ENCODE measurements around the gene ZSWIM8. TPM values are rescaled to one million over a fixed set of nuclear protein-coding genes. Genes with fewer than 3 reads are reported as not detected.

Gene ZSWIM8
- total RNA-seq, 1 donor from 2014 or later = 71.7 TPM

DNA sequence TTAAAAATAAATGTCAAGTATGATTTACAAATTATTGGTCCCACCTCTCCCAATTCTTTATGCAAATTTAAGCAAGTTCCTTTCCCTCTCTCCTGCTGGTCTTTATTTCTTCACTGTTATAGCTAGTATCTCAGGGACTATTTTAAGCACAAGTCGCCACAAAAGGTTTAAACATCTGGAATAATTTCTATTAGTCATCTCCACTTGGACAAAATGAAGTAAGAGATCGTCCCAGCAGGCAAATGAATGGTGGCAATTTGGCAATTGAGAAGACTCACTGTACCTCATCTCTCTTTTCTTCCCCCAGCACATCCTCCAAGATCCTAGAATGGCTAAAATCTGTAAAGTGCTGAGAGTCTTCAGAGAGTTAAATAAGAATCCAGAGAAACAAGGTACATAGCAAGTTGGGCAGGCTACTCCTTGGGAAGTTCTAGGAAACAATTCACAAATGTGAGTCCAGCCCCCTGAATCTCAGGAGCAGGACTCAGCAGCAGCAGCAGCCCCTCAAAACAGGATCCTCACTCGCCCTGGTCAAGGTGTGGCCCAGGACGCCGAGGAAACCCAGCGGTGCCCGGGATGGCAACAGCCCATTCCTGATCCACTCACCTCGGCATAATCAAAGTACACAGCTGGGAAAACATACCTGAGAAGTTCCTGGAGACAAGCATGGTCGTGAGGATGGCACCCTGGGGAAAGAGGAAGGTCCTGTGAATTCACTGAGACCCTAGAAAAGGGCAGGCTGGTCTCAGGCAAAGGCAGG is 56.3 kb downstream of the ZSWIM8 start:
- no peak for ATAC-seq

GRCh38 chr10:73842349-73842748 is 56.9 kb downstream of the ZSWIM8 start:
- no peak for ATAC-seq

GRCh38 chr10:73843261-73843660 is 57.9 kb downstream of the ZSWIM8 start:
- ATAC-seq = peak; percentile 20

- ATAC-seq = no peak
Measured at GRCh38 chr10:73847031-73847430, 61.6 kb downstream of the ZSWIM8 start.

DNA sequence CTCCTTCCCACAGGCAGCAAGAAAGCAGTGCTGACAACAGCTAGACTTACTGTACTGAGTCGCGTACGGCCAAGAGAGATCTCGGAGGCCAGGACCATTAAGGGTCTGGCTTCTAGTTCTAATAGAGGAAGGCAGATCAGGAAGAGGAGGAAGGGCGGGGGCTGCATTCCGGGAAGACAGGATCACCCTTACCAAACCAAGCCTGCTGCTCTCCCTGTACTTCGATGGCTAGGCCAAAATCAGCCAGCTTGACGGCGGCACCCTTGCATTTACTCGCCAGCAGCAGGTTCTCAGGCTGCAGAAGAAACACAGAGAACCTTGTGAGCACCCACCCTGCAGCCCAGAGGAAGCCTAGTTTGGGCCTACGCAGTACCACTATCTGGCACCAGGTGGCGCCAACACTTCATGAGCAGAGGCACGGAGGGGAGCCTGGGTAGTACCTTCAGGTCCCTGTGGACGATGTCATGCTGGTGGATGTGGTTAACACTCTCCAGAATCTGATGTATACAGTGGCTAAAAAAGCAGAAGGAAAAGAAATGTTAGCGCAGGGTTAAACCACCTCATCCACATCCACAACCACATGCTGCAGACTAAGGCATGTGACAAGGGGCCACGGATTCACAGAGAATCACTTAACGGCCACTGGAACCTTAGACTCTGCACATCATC is 63.5 kb downstream of the ZSWIM8 start:
- ATAC-seq = peak; percentile 94

- no peak for ATAC-seq
Measured at GRCh38 chr10:73850211-73850610, 64.8 kb downstream of the ZSWIM8 start.

DNA sequence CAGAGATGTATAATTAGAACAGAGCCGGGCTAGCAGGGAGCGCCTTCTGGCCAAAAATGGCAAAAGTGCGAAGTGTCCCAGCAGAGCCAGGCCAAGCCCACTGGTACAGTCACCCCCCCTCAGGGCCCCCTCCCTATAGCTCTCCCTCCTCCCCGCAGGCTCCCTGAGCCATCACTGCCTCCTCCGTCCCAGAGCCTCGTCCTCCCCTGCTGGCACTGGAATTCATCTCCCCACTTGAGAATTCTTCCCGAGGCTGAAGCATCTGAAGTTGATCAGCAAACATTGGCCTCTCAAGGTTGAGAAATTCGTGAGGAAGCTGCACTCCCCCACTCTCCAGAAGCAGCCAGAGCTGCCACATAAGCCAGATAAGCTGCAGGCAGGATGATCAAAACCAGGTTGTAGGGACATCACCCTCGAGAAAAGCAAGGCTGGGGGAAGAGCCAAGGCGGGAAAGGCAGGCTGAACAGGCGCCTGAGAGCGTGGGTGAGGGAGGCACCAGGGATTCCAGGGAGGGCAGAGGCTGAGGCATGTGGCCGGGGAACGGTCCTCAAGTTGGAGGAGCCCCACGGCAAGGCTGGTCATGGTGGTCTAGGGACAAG is 65.6 kb downstream of the ZSWIM8 start:
- ATAC-seq = no peak

Other genes starting within 250 kb of the ZSWIM8 start
- gene USP54, start 194.3 kb upstream of the ZSWIM8 start, total RNA-seq = 44.8 TPM
- gene MYOZ1, start 144.1 kb upstream of the ZSWIM8 start, total RNA-seq = 0.44 TPM
- 0.84 TPM for gene SYNPO2L, start 129.6 kb upstream of the ZSWIM8 start, total RNA-seq
- gene AGAP5, start 87.5 kb upstream of the ZSWIM8 start, total RNA-seq = 2.7 TPM
- 53.1 TPM for gene SEC24C, start 41.2 kb upstream of the ZSWIM8 start, total RNA-seq
- 23.5 TPM for gene CHCHD1, start 3.6 kb upstream of the ZSWIM8 start, total RNA-seq
- gene NDST2, start 26.0 kb downstream of the ZSWIM8 start, total RNA-seq = 15.9 TPM
- gene CAMK2G, start 88.9 kb downstream of the ZSWIM8 start, total RNA-seq = 18.9 TPM
- 19.4 TPM for gene PLAU, start 125.5 kb downstream of the ZSWIM8 start, total RNA-seq
- gene VCL, start 212.5 kb downstream of the ZSWIM8 start, total RNA-seq = 70.2 TPM

Data from esophagus mucosa (tissue), 1 donor.